Erythroblast (primary cell): ENCODE results near the gene MICAL3.

Experiments used
- DNase-seq, 2 experiments: peaks; one replicate each; lab custom pipeline; 2025; lab: John Stamatoyannopoulos, UW
- GATA1 ChIP-seq: IDR thresholded peaks from 2 replicates; pipeline ENCODE4 v1.6.1; 2011; ENCODE audit warnings: low read depth, mild to moderate bottlenecking, control low read depth, low read length, moderate library complexity
- POLR2A ChIP-seq: IDR thresholded peaks from 2 replicates; pipeline ENCODE4 v1.6.1; 2011; ENCODE audit warnings: mild to moderate bottlenecking, low read length

The MICAL3 gene

GRCh38 chr22:17907748-17908051, 116.7 kb downstream of the MICAL3 start:
- TF ChIP-seq POLR2A, result no peak
- TF ChIP-seq GATA1, result no peak
- no peak for DNase-seq

GRCh38 chr22:17906978-17907747, 117.2 kb downstream of the MICAL3 start:
- DNase-seq, result no peak
- no peak for TF ChIP-seq POLR2A
- TF ChIP-seq GATA1, result no peak

GRCh38 chr22:17905445-17905844, 118.9 kb downstream of the MICAL3 start:
- TF ChIP-seq POLR2A (no peak), GATA1 (no peak)
- no peak for DNase-seq

- DNase-seq, result no peak
These were observed 120.6 kb downstream of the MICAL3 start for GRCh38 chr22:17903564-17904295.

GRCh38 chr22:17902960-17903359, 121.4 kb downstream of the MICAL3 start:
- no peak for DNase-seq

More at GRCh38 chr22:17903564-17904295, 120.6 kb downstream of the MICAL3 start:
- TF ChIP-seq GATA1 (no peak), POLR2A (no peak)

GRCh38 chr22:17898375-17898774, 126.0 kb downstream of the MICAL3 start:
- no peak for TF ChIP-seq GATA1
- no peak for TF ChIP-seq POLR2A

More at GRCh38 chr22:17902960-17903359, 121.4 kb downstream of the MICAL3 start:
- TF ChIP-seq GATA1 (no peak), POLR2A (no peak)

GRCh38 chr22:17897858-17898257, 126.5 kb downstream of the MICAL3 start:
- DNase-seq, result no peak
- no peak for TF ChIP-seq POLR2A
- TF ChIP-seq GATA1, result no peak

More at GRCh38 chr22:17898375-17898774, 126.0 kb downstream of the MICAL3 start:
- DNase-seq, result no peak

GRCh38 chr22:17897426-17897825, 126.9 kb downstream of the MICAL3 start:
- no peak for DNase-seq
- TF ChIP-seq GATA1, result no peak
- no peak for TF ChIP-seq POLR2A

- no peak for DNase-seq
- TF ChIP-seq GATA1 (no peak), POLR2A (no peak)
These were observed 127.8 kb downstream of the MICAL3 start for GRCh38 chr22:17896586-17896985.

- TF ChIP-seq GATA1 (no peak), POLR2A (no peak)
- DNase-seq, result no peak
These were observed 130.3 kb downstream of the MICAL3 start for GRCh38 chr22:17893900-17894535.

- DNase-seq, result no peak
- TF ChIP-seq GATA1, result no peak
- TF ChIP-seq POLR2A, result no peak
These were observed 132.0 kb downstream of the MICAL3 start for GRCh38 chr22:17892376-17892775.

- no peak for TF ChIP-seq GATA1
- peak in 1 of 2 experiments; percentile 26 for DNase-seq
These were observed 132.7 kb downstream of the MICAL3 start for GRCh38 chr22:17891481-17892167.

- no peak for DNase-seq
- no peak for TF ChIP-seq GATA1
- TF ChIP-seq POLR2A, result no peak
These were observed 133.5 kb downstream of the MICAL3 start for GRCh38 chr22:17890892-17891291.
